GM12865 (cell line): Measurements from ENCODE around the gene RASGRP4.

ENCODE experiments used
- DNase-seq: peaks from one replicate; pipeline ENCODE4 v3.0.0; 2010; ENCODE audit warnings: low read depth
- H3K4me3 ChIP-seq: 2 replicates; pipeline ENCODE4 v1.5.1; 2011; ENCODE audit warnings: mild to moderate bottlenecking, low read depth, low read length, control low read depth
- TF ChIP-seq, protein P1 (sequence below): IDR thresholded peaks from 2 replicates; pipeline ENCODE4 v1.5.1; 2011; ENCODE audit warnings: low read length, control low read depth, low read depth, inconsistent platforms; ENCODE audit not compliant: insufficient read depth; ENCODE audit errors: missing control alignments

Gene RASGRP4

GRCh38 chr19:38386300-38386970 is 39.6 kb downstream of the RASGRP4 start:
- H3K4me3 ChIP-seq: no peak overlapping the region
- DNase-seq: no peak
- TF ChIP-seq, protein P1, sequence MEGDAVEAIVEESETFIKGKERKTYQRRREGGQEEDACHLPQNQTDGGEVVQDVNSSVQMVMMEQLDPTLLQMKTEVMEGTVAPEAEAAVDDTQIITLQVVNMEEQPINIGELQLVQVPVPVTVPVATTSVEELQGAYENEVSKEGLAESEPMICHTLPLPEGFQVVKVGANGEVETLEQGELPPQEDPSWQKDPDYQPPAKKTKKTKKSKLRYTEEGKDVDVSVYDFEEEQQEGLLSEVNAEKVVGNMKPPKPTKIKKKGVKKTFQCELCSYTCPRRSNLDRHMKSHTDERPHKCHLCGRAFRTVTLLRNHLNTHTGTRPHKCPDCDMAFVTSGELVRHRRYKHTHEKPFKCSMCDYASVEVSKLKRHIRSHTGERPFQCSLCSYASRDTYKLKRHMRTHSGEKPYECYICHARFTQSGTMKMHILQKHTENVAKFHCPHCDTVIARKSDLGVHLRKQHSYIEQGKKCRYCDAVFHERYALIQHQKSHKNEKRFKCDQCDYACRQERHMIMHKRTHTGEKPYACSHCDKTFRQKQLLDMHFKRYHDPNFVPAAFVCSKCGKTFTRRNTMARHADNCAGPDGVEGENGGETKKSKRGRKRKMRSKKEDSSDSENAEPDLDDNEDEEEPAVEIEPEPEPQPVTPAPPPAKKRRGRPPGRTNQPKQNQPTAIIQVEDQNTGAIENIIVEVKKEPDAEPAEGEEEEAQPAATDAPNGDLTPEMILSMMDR: no peak

- DNase-seq: no peak
- H3K4me3 ChIP-seq: no peak overlapping the region
These were observed 40.2 kb downstream of the RASGRP4 start for GRCh38 chr19:38385804-38386257.

GRCh38 chr19:38385057-38385803 is 40.8 kb downstream of the RASGRP4 start:
- TF ChIP-seq, protein P1: no peak
- no peak overlapping the region for H3K4me3 ChIP-seq
- DNase-seq: no peak

More at GRCh38 chr19:38385804-38386257, 40.2 kb downstream of the RASGRP4 start:
- TF ChIP-seq, protein P1: no peak

- no peak for DNase-seq
- H3K4me3 ChIP-seq: no peak overlapping the region
- TF ChIP-seq, protein P1: no peak
These were observed 41.6 kb downstream of the RASGRP4 start for GRCh38 chr19:38384209-38385027.

- TF ChIP-seq, protein P1: no peak
- H3K4me3 ChIP-seq: no peak overlapping the region
- no peak for DNase-seq
These were observed 42.3 kb downstream of the RASGRP4 start for GRCh38 chr19:38383743-38384142.

DNA sequence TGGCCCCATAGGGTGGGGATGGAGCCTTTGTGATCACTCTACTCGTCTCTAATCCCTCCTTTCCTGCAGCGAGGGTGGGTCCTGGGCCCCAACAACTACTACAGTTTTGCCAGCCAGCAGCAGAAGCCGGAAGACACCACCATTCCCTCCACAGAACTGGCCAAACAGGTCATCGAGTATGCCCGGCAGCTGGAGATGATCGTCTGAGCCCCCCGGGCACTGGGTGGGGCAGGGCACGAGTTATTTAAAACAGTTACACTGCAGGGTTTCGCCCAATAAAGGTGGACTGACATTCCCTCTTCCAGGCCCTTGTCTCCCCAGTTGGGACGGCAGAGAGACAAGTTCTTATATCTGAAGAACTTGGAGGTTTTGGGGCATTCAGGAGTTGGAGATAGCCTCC is 42.8 kb downstream of the RASGRP4 start:
- DNase-seq: no peak
- TF ChIP-seq, protein P1: no peak
- H3K4me3 ChIP-seq: no peak overlapping the region
